Gastrocnemius medialis (tissue), 4 donors: ENCODE results near the gene STBD1. TPM values are rescaled to one million over a fixed set of nuclear protein-coding genes. Genes with fewer than 3 reads are reported as not detected.

Source experiments
- ATAC-seq, 2 donors: fragments of 150-250 bp; one replicate each; pipeline ENCODE4 v1.9.1; 2016
- DNase-seq, 2 donors: peaks; one replicate each; pipeline ENCODE4 v3.0.0-alpha.2; 2019
- H3K27ac ChIP-seq, 4 donors: fragments of 200-600 bp; sonication (generic); 1 replicate in 1 of 4; 2 replicates in 3 of 4; pipeline ENCODE4 v1.5.1; 2016 to 2018; ENCODE audit warnings: mild to moderate bottlenecking in 2 of 4, moderate library complexity in 1 of 4
- H3K27me3 ChIP-seq, 3 donors: fragments of 200-600 bp; sonication (generic) in 2 of 3; 1 replicate in 1 of 3; 2 replicates in 2 of 3; pipeline versions ENCODE4 v1.5.1 to v1.6.0; 2016 to 2019; ENCODE audit warnings: mild to moderate bottlenecking in 1 of 3, moderate library complexity in 1 of 3
- H3K36me3 ChIP-seq, 2 donors: fragments of 200-600 bp; sonication (generic) in 1 of 2; one replicate each; pipeline ENCODE4 v1.5.1; 2017 to 2018
- H3K4me1 ChIP-seq, 2 donors: fragments of 200-600 bp; sonication (generic) in 1 of 2; one replicate each; pipeline ENCODE4 v1.5.1; 2016 to 2017; ENCODE audit warnings: mild to moderate bottlenecking in 2 of 2
- H3K4me3 ChIP-seq, 4 donors: fragments of 200-600 bp; sonication (generic) in 3 of 4; 1 replicate in 1 of 4; 2 replicates in 3 of 4; pipeline ENCODE4 v1.5.1; 2016 to 2019; ENCODE audit warnings: mild to moderate bottlenecking in 2 of 4
- H3K9me3 ChIP-seq, 3 donors: fragments of 200-600 bp; sonication (generic) in 2 of 3; 1 replicate in 1 of 3; 2 replicates in 2 of 3; pipeline ENCODE4 v1.5.1; 2016 to 2019
- POLR2A ChIP-seq, 2 donors: fragments of 450-650 bp; IDR thresholded peaks; one replicate each; pipeline ENCODE4 v1.6.1; 2017; ENCODE audit warnings: antibody characterized with exemption in 2 of 2, mild to moderate bottlenecking in 2 of 2, moderate library complexity in 2 of 2
- in situ Hi-C, 4 donors: fragments of 200-750 bp; cut with MboI; loops; one replicate each; pipeline versions ENCODE4 v1.15.0 to v1.8.0; 2017; ENCODE audit warnings: low sequenced_read_pairs in 4 of 4
- intact Hi-C: fragments of 100-400 bp; cut with DNase I; formaldehyde crosslinking; loops from one replicate; pipeline ENCODE4 v1.15.1; 2023; ENCODE audit warnings: low total_unique reads
- total RNA-seq, 4 donors: library from RNA; depleted of rRNA; stranded (reverse); fragments of >200 nt; gene quantifications; one replicate each; pipeline versions ENCODE4 v1.1.0 to v1.2.3, GENCODE V29; 2016
- TF ChIP-seq, protein P1 (sequence below), 5 experiments: fragments of 450-650 bp in 3 of 5; fragments of 200-600 bp in 2 of 5; sonication (generic) in 2 of 5; IDR thresholded peaks in 4 of 5; conservative IDR thresholded peaks in 1 of 5; 1 replicate in 4 of 5; 2 replicates in 1 of 5; pipeline ENCODE4 v1.5.1; 2016 to 2019; ENCODE audit warnings: antibody characterized with exemption in 5 of 5, mild to moderate bottlenecking in 3 of 5, moderate library complexity in 3 of 5

Gene STBD1
- 10 to 100 TPM; 17.9 to 57.5 (median 41.5) TPM for total RNA-seq

DNA sequence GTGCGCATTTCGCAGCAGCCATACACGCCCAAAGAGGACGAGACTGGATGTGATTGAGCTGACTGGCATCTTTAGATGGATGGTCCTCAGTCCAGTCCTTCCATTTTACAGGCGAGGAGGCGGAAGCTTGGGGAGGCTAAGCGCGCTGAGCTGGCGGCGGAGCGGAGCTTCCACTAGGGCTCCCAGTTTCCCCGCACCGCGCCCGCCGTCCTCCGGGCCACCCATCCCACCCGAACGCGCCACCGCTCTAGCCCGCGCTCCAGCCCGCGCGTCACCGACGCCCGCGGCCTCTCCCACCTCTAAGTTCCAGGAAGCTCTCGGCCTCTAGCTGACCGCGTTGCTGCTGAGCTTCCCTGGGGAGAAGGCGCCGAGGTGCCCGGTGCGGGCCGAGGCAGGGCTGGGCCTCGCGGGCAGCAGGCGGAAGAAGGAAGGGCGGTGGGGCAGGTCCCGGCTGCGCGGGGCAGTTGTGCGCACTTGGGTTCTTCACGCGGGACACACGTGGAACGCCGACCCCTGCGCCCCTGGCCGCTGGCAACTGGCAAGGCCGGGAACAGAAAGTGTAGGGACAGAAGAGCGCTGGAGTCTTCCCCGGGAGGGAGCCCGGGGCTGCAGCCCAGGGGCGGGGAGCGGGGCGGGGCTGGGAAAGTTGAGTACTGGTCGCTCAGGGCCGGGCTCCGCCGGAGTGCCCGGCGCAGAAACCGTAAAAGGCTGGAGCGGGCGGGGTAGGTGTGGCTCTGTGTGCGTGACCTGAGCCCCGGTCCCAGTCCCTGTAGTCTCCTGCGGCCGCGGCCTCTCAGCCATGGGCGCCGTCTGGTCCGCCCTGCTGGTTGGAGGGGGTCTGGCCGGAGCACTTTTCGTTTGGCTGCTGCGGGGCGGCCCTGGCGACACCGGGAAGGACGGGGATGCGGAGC is at the start of gene STBD1:
Gene STBD1 (plus strand): TSS at position 763 of the 911 bp plus-strand sequence. CDS start 37 bp downstream, at position 800.
- intact Hi-C loops, result loop anchor here (2.0 to 10.0 kb wide), 4 partner anchors 109 to 561 kb away; no protein-coding TSS in a partner anchor
- no peaks in the 10 kb centered on the region for H3K27me3 ChIP-seq
- DNase-seq (peak; percentile 86 to 90), ATAC-seq (peak; percentile 60 to 70)
- no peaks in the 10 kb centered on the region for H3K9me3 ChIP-seq
- peak within 1 kb of the TSS; percentile 93 to 98 (median 96) for H3K27ac ChIP-seq
- H3K4me1 ChIP-seq, result peaks cover 68 to 69% of the 10 kb centered on the region in 2 donors
- peaks cover 0 to 17% of the 10 kb centered on the region in 2 donors for H3K36me3 ChIP-seq
- H3K4me3 ChIP-seq, result peak within 1 kb of the TSS; percentile 79 to 87 (median 86)
- TF ChIP-seq, protein P1, sequence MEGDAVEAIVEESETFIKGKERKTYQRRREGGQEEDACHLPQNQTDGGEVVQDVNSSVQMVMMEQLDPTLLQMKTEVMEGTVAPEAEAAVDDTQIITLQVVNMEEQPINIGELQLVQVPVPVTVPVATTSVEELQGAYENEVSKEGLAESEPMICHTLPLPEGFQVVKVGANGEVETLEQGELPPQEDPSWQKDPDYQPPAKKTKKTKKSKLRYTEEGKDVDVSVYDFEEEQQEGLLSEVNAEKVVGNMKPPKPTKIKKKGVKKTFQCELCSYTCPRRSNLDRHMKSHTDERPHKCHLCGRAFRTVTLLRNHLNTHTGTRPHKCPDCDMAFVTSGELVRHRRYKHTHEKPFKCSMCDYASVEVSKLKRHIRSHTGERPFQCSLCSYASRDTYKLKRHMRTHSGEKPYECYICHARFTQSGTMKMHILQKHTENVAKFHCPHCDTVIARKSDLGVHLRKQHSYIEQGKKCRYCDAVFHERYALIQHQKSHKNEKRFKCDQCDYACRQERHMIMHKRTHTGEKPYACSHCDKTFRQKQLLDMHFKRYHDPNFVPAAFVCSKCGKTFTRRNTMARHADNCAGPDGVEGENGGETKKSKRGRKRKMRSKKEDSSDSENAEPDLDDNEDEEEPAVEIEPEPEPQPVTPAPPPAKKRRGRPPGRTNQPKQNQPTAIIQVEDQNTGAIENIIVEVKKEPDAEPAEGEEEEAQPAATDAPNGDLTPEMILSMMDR (IDR thresholded peaks at IDR 0.05 in 4 of 5, conservative IDR thresholded peaks at IDR 0.05 in 1 of 5), result peak in 1 of 5 experiments; percentile 7
- TF ChIP-seq POLR2A (IDR thresholded peaks at IDR 0.05), result peak; percentile 81 to 88
- in situ Hi-C loops, result loop anchor here in 3 of 4 donors (25.0 kb wide), 1 partner anchor 119 kb away; no protein-coding TSS in a partner anchor

DNA sequence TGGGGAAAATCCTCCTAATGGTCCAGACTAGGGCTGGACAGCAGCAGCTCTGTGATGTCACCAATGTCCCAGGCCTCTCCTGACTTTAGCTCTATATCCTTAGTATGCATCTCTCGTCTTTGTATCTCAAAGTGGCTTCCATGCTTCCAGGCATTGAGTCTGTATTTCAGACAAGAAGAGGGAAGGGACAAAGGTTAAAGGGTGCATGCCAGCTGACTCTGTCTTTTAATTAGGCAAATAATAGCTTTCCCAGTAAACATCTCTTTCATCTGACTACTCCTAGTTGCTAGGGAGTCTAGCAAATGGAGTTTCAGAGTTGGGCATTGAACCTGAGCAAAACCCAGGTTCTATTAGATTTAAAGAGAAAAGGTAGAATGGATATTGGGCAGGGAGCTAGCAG is 49.6 kb upstream of the STBD1 start:
- ATAC-seq (no peak), DNase-seq (no peak)
- Histone ChIP-seq H3K4me1 (peaks cover 0 to 1% of the 10 kb centered on the region in 2 donors), H3K36me3 (no peaks in the 10 kb centered on the region), H3K4me3 (no peak overlapping the region), H3K9me3 (no peaks in the 10 kb centered on the region), H3K27ac (no peak overlapping the region), H3K27me3 (no peaks in the 10 kb centered on the region)
- TF ChIP-seq, protein P1 (IDR thresholded peaks at IDR 0.05 in 4 of 5, conservative IDR thresholded peaks at IDR 0.05 in 1 of 5), result no peak
- intact Hi-C loops (loop anchor here (10.0 kb wide), 1 partner anchor 248 kb away; no protein-coding TSS in a partner anchor), in situ Hi-C loops (loop anchor here in 1 of 4 donors (25.0 kb wide), 1 partner anchor 255 kb away; no protein-coding TSS in a partner anchor)

DNA sequence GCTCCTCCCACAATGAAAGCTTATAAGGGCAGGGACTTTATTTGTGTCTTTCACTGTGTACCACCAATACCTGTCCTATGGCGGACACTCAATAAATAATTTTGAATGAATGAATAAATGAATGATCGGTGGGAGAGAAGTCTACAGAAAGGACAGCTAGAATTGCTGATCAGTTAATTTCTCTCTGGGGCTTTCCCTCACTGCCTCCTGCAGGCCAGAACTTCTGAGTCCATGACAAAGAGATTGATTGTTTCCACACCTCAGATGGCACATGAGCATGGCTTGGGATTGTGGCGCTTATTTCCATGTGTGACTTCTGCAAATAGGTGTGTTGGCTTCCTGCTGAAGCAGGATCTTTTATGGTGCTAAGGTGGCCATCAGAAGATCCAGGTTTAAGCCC is 48.7 kb upstream of the STBD1 start:
- Histone ChIP-seq H3K27me3 (no peaks in the 10 kb centered on the region), H3K27ac (no peak overlapping the region), H3K36me3 (no peaks in the 10 kb centered on the region), H3K4me1 (no peaks in the 10 kb centered on the region), H3K4me3 (no peak overlapping the region), H3K9me3 (no peaks in the 10 kb centered on the region)
- ATAC-seq (no peak), DNase-seq (no peak)
- in situ Hi-C loops (loop anchor here in 1 of 4 donors (25.0 kb wide), 1 partner anchor 254 kb away; no protein-coding TSS in a partner anchor), intact Hi-C loops (loop anchor here (10.0 kb wide), 1 partner anchor 247 kb away; no protein-coding TSS in a partner anchor)
- TF ChIP-seq, protein P1 (IDR thresholded peaks at IDR 0.05 in 4 of 5, conservative IDR thresholded peaks at IDR 0.05 in 1 of 5), result no peak
- no peak for TF ChIP-seq POLR2A (IDR thresholded peaks at IDR 0.05)

DNA sequence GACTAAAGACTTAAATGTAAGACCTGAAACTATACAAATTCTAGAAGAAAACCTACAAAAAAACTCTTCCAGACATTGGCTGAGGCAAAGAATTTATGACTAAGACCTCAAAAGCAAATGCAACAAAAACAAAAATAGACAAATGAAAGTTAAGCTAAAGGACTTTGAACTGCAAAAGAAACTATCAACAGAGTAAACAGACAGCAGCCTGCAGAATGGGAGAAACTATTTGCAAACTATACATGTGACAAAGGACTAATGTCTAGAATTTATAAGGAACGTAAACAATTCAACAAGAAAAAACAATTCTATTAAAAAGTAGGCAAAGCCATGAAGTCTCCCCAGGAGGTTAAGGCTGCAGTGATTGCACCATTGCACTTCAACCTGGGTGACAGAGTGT is 46.0 kb upstream of the STBD1 start:
- ATAC-seq (no peak), DNase-seq (no peak)
- H3K27me3 ChIP-seq, result no peaks in the 10 kb centered on the region
- in situ Hi-C loops (loop anchor here in 1 of 4 donors (25.0 kb wide), 1 partner anchor 252 kb away; no protein-coding TSS in a partner anchor), intact Hi-C loops (no loop called here)
- no peak overlapping the region for H3K27ac ChIP-seq
- H3K4me3 ChIP-seq, result no peak overlapping the region
- no peak for TF ChIP-seq POLR2A (IDR thresholded peaks at IDR 0.05)
- TF ChIP-seq, protein P1 (IDR thresholded peaks at IDR 0.05 in 4 of 5, conservative IDR thresholded peaks at IDR 0.05 in 1 of 5), result no peak
- H3K4me1 ChIP-seq, result no peaks in the 10 kb centered on the region
- H3K36me3 ChIP-seq, result no peaks in the 10 kb centered on the region
- H3K9me3 ChIP-seq, result no peaks in the 10 kb centered on the region
